Activated CD8-positive, alpha-beta T cell treated with anti-CD3 and anti-CD28 coated beads for 36 hours (primary cell): ENCODE results near the gene SND1. TPM values are rescaled to one million over a fixed set of nuclear protein-coding genes. Genes with fewer than 3 reads are reported as not detected.

ENCODE experiments used
- ATAC-seq: fragments of 200-7000 bp; cut with Tn5 transposase; one replicate; pipeline ENCODE4 v1.10.0; 2021; ENCODE audit warnings: mild to moderate bottlenecking, moderate library complexity
- CTCF ChIA-PET: fragments of 350-600 bp; sonication (Branson Sonifier 250); formaldehyde crosslinking; loops from one replicate; lab custom pipeline; 2021; ENCODE audit warnings: antibody characterized with exemption; lab: Charles Lee
- POLR2A ChIA-PET: fragments of 350-600 bp; sonication (Branson Sonifier 250); formaldehyde crosslinking; loops from one replicate; lab custom pipeline; 2021; ENCODE audit warnings: antibody characterized with exemption; lab: Charles Lee
- DNase-seq: peaks from one replicate; pipeline ENCODE4 v3.0.0-alpha.2; 2020
- H3K27ac Mint-ChIP-seq: one replicate; pipeline ENCODE4 v1.8.0; 2021; ENCODE audit warnings: mild to moderate bottlenecking, mixed read lengths
- H3K27me3 Mint-ChIP-seq: one replicate; pipeline ENCODE4 v1.8.0; 2021; ENCODE audit warnings: mixed read lengths
- H3K36me3 Mint-ChIP-seq: one replicate; pipeline ENCODE4 v1.8.0; 2021; ENCODE audit warnings: low read depth, mixed read lengths
- H3K4me1 Mint-ChIP-seq: one replicate; pipeline ENCODE4 v1.8.0; 2021; ENCODE audit warnings: low read depth, mixed read lengths
- H3K4me3 Mint-ChIP-seq: one replicate; pipeline ENCODE4 v1.8.0; 2021; ENCODE audit warnings: mild to moderate bottlenecking, moderate library complexity, mixed read lengths
- H3K9me3 Mint-ChIP-seq: one replicate; pipeline ENCODE4 v1.8.0; 2021; ENCODE audit warnings: mixed read lengths
- intact Hi-C: fragments of 100-400 bp; cut with micrococcal nuclease; formaldehyde crosslinking; loops from one replicate; pipeline ENCODE4 v1.10.0; 2022
- total RNA-seq, 2 experiments: library from RNA; stranded (reverse); gene quantifications; one replicate each; pipeline ENCODE4 v1.2.3, GENCODE V29; 2021
- TF ChIP-seq, protein P1 (sequence below): fragments of 200-600 bp; IDR thresholded peaks from one replicate; pipeline ENCODE4 v1.8.0; 2022; ENCODE audit warnings: antibody characterized with exemption, mild to moderate bottlenecking

The SND1 gene
- total RNA-seq, 2 experiments from 2014 or later: 206 to 208 TPM

DNA sequence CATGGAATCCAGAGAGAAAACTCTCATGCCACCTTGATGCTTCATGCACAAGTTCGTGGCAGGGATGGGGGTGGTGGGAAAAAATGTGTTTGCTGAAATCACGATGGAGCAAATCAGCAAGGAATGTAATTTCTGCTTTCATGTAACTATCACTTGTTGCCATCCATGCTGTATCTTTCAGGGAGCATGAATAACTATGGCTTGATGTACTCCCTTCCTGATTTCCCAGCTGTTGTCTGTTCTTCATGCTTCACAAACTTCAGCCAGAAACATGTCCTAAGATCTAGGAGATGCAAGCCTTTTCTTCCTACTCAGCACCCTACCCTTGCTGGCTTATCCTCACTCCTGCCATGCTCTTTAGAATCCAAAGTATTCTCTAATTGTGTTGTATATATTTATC is 315.3 kb downstream of the SND1 start:
- H3K9me3 Mint-ChIP-seq: peaks cover 6% of the 10 kb centered on the region
- TF ChIP-seq, protein P1, sequence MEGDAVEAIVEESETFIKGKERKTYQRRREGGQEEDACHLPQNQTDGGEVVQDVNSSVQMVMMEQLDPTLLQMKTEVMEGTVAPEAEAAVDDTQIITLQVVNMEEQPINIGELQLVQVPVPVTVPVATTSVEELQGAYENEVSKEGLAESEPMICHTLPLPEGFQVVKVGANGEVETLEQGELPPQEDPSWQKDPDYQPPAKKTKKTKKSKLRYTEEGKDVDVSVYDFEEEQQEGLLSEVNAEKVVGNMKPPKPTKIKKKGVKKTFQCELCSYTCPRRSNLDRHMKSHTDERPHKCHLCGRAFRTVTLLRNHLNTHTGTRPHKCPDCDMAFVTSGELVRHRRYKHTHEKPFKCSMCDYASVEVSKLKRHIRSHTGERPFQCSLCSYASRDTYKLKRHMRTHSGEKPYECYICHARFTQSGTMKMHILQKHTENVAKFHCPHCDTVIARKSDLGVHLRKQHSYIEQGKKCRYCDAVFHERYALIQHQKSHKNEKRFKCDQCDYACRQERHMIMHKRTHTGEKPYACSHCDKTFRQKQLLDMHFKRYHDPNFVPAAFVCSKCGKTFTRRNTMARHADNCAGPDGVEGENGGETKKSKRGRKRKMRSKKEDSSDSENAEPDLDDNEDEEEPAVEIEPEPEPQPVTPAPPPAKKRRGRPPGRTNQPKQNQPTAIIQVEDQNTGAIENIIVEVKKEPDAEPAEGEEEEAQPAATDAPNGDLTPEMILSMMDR: no peak
- POLR2A ChIA-PET: no interaction called here
- intact Hi-C loops: no loop called here
- CTCF ChIA-PET: no interaction called here
- no peak overlapping the region for H3K27ac Mint-ChIP-seq
- no peak for DNase-seq
- H3K4me1 Mint-ChIP-seq: no peaks in the 10 kb centered on the region
- H3K36me3 Mint-ChIP-seq: peaks cover 16% of the 10 kb centered on the region
- no peak overlapping the region for H3K4me3 Mint-ChIP-seq
- ATAC-seq: no peak
- no peaks in the 10 kb centered on the region for H3K27me3 Mint-ChIP-seq

DNA sequence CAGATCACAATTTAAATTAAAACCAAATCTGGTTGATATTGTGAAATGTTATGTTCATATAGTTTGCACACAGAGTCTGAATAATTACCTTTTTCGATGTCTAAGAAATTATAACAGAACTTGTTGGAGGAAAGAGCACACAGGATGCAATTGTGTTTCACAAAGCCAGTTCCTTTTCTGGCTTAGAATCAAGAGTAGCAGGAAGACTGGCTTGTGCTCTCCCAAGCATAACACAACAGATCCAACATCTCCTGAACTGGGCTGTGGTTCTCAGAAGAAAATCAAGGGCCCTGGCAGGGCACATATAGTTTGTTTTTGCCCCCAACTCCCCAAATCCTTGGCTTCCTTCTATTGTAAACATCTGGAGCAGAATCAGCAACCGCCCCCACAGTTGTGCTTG is 316.6 kb downstream of the SND1 start:
- no peaks in the 10 kb centered on the region for H3K4me1 Mint-ChIP-seq
- H3K9me3 Mint-ChIP-seq: no peaks in the 10 kb centered on the region
- no peak overlapping the region for H3K27ac Mint-ChIP-seq
- ChIA-PET CTCF (no interaction called here), POLR2A (no interaction called here)
- H3K27me3 Mint-ChIP-seq: no peaks in the 10 kb centered on the region
- intact Hi-C loops: no loop called here
- peaks cover 15% of the 10 kb centered on the region for H3K36me3 Mint-ChIP-seq
- TF ChIP-seq, protein P1: no peak
- no peak overlapping the region for H3K4me3 Mint-ChIP-seq
- no peak for DNase-seq
- no peak for ATAC-seq

DNA sequence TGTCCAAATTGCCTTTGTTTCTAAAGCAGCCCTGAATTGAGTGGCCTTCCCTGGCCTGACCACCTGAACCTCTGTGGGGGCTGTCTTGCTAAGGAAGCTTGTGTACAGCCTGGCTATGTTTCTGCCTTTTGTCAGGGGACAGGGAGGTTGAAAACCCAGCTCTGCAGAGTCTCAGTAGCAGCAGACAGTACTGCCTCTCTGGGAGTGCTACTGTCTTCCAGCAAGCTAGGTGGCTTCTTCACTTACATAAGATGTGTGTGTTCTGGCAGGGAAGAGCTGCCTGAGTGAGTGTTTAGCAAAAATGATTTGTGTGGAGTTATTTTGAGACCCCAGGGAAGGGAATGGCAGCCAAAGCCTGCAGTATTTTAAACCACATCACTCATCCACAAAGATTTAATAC is 321.8 kb downstream of the SND1 start:
- Mint-ChIP-seq H3K27me3 (no peaks in the 10 kb centered on the region), H3K4me3 (no peak overlapping the region), H3K4me1 (no peaks in the 10 kb centered on the region), H3K9me3 (peaks cover 12% of the 10 kb centered on the region), H3K36me3 (peaks cover 64% of the 10 kb centered on the region), H3K27ac (no peak overlapping the region)
- TF ChIP-seq, protein P1: no peak
- no peak for DNase-seq
- ChIA-PET POLR2A (no interaction called here), CTCF (interaction anchor here (1.5 kb wide), 1 partner anchor 9 kb away, joined by 3 read pairs; no protein-coding TSS in a partner anchor)
- no peak for ATAC-seq
- intact Hi-C loops: no loop called here

DNA sequence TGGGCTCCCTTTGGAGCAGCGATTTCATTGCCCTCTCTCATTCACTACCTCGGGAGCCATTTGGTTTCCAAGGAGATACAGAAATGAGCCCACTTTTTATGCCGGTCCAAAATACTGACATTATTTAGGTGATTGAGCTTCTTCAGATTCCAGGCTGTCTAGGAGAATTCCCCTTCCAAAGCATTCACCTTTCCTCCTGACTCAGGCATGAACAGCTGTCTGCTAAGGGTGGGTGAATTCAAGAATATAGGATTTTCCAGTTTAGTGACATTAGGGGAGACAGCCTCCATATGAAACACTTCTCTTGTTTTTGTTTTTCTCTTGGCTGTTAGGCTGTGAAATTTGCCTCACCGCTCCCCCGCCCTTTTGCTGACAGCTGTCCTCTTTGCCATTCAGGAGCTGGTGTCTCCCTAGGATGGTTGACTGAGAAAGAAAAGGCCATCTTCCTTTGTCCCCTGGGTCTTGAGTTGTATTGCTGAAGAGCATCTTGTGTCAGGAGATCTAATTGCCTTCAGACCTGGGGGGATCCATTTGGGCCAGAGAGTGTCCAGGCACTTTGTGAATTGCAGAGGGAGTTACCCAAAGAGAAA is 322.5 kb downstream of the SND1 start:
- TF ChIP-seq, protein P1: no peak
- Mint-ChIP-seq H3K27ac (no peak overlapping the region), H3K9me3 (peaks cover 19% of the 10 kb centered on the region), H3K4me3 (no peak overlapping the region), H3K36me3 (peaks cover 71% of the 10 kb centered on the region), H3K4me1 (peaks cover 6% of the 10 kb centered on the region), H3K27me3 (no peaks in the 10 kb centered on the region)
- ATAC-seq (no peak), DNase-seq (no peak)
- ChIA-PET CTCF (interaction anchor here (1.5 kb wide), 1 partner anchor 8 kb away, joined by 3 read pairs; no protein-coding TSS in a partner anchor), POLR2A (no interaction called here)
- intact Hi-C loops: no loop called here

DNA sequence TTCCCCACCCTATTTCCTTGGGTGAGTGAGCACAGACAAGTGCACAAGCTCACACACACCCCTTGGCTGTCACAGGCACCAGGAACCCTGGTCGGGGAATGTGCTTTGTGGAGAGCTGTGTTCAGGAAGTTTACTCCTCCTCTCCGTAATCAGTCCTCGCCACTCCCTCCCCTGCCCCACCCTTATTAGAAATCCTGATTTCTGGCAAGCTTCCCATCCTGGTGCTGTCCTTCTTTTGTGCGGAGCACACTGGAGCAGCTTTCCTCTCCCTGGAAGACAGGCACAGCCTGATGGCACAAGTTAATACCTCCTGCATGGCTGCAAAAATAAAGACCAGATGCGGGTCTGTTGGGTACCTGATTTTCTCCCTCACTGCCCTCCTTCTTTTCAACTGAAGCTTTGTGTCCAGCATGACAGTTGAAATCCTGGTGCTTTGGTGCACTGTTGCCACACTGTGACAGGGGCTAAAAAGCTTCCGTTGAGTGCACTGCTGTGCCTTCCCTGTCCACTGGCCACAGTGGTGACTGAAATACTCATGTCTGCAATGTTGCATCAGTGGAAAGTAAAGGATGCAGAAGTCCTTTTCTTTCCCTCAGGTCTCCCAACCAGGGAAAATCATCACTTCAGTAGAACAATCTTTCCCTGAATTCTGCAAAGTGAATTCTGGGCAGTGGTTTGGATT is 324.2 kb downstream of the SND1 start:
- Mint-ChIP-seq H3K27me3 (no peaks in the 10 kb centered on the region), H3K36me3 (peaks cover 68% of the 10 kb centered on the region), H3K4me1 (peaks cover 7% of the 10 kb centered on the region), H3K27ac (no peak overlapping the region), H3K4me3 (no peak overlapping the region), H3K9me3 (peaks cover 19% of the 10 kb centered on the region)
- no peak for ATAC-seq
- TF ChIP-seq, protein P1: no peak
- ChIA-PET CTCF (interaction anchor here (1.6 kb wide), 1 partner anchor 233 kb away, joined by 4 read pairs; no protein-coding TSS in a partner anchor), POLR2A (no interaction called here)
- no peak for DNase-seq
- intact Hi-C loops: no loop called here
